Raji (cell line): Measurements from ENCODE around the gene PDK2.
A peak's percentile ranks its signal among the peaks of the same experiment; 100 is the strongest.

Experiments used
- POLR2A ChIP-seq: IDR thresholded peaks from 2 replicates; pipeline ENCODE4 v1.6.1; 2011; ENCODE audit warnings: low read depth, low read length, control low read depth; ENCODE audit not compliant: insufficient read depth

PDK2 gene

GRCh38 chr17:50149417-50150353, 54.5 kb downstream of the PDK2 start:
- peak; percentile 57; the same call in 1 of the 2 replicates for TF ChIP-seq POLR2A

DNA sequence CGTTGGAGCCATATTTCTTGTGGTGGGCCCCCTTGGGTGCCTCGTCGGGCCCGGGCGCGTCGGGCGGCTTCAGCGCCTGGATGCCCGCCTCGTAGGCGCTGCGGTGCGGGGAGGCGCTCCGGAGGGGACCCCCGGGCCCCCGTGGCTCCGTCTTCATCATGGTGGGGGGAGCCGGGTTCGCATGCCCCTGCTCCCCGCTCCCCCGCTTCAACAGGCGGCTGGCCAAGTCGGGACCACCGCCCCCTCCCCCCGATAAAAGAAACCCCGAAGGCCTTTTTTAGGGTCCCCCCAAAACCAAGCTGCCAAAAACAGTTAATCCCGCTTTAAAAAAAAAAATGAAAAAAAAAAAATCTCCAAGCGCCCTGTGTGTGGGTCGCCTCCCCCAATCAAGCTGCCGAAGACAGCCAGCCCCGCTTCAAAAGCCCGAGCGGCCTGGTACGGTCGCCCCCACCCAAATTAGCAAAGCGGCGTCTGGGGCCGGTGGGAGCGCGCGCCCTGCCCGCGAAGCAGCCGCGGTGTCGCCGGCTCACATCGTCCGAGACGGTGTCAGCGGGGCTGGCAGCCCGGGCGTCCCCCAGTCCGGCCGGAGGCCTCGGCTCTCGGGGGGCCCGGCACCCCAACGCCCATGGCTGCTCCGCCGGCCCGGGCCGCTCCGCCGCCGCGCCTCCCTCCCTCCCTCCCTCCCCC, 55.3 kb downstream of the PDK2 start, which contains the start of gene PPP1R9B:
PPP1R9B (minus strand) TSS at position 324 of the 687 bp plus-strand sequence; CDS start at position 160, 164 bp downstream.
- no peak for TF ChIP-seq POLR2A

- peak; percentile 72 for TF ChIP-seq POLR2A
Measured at GRCh38 chr17:50151041-50151936, 56.1 kb downstream of the PDK2 start.

GRCh38 chr17:50151937-50152547, 56.9 kb downstream of the PDK2 start:
- peak; percentile 55 for TF ChIP-seq POLR2A

DNA sequence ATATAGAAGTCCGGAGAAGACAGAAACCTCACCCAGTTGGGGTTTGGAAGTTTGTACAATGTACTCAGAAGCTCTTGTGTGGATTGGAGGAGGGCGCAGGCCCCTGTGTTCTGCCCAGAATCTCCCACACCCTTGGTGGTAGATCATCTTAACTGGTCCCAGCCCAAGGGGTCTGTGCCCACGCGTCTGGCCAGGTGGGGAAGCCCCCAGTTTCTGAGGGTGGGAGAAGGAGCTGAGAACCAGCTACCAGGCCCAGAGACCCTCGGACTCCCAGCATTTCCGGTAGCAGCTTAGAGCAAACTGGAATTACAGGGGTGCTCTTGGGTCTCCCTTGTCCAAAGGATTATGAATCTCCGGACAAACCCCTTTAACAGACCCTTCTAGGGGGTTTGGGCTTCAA, 57.6 kb downstream of the PDK2 start:
- TF ChIP-seq POLR2A = no peak

DNA sequence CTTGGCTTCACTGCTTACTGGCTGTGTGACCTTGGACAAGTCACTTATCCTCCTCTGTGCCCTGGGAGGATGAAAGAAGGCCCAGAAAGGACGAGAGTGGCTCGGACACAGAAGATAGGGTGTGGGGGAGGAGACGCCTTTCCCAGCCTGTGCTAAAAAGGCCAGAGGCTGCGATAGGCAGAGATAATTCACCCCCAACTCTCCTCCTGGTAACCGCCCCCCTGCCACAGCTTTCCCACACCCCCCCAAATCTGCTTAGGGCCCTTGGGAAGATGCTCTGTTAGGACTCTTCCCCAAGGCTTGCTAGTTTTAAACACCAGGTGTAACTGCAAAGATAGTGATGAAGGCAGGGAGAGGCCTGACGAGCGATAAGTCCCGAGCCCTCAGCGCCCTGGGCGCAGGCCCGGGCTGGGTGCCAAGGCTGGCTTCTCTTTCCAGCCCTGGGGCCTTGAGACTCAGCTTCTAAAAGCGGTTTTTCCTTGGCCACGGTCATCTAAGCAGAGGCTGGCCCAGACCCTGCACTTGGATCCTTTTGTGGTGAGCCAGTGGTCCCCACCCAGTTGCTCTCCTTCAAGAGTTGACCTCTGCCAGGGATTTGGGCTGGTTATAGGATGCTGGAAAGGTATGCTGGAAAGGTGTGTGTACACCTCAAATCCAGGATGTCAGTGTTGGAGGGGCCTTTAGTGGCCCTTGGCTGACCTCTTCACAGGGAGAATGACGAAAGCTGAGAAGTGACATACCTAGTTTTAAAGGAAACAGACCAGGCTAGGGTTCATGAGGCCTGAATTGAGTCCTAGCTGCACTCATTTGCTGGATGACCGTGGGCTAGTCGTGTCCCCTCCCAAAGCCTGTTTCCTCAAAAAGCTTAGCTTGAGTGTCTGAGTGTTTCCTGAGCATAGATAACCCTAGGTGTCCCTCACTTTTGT, 58.8 kb downstream of the PDK2 start:
- TF ChIP-seq POLR2A = no peak

GRCh38 chr17:50154604-50155003, 59.5 kb downstream of the PDK2 start:
- TF ChIP-seq POLR2A = no peak

DNA sequence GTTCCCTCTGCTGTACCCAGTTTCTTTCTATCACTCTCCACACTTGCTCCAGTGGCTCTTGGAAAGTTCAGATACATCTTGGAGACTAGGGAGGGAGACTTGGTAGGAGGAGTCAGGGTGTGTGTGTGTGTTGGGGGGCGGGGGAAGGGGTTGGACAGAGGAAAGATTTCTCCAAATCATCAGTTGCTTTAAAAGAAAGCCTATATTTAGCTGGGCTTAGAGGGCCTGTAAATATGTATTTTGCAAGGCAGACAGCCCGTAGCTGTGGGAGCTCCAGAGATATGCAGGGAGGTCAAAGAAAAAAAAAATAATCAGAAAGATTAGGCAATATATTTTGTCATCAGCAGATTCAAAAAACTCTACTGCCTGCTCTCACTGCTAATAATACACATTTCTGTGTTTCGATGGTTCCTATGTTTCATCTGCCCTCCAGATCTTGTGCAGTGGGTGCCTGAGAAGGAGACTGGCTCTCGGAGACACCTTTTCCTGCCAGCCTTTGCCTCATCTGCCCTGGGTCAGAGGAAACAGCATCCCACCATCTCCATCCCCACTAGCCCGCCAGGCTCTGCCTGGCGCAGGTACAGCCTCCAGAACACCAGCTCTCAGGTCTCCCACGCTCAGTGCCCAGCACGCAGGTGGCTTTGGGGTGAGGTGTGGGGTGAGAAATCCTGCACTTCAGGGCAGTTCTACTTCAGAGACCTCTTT, 60.1 kb downstream of the PDK2 start:
- TF ChIP-seq POLR2A = no peak

DNA sequence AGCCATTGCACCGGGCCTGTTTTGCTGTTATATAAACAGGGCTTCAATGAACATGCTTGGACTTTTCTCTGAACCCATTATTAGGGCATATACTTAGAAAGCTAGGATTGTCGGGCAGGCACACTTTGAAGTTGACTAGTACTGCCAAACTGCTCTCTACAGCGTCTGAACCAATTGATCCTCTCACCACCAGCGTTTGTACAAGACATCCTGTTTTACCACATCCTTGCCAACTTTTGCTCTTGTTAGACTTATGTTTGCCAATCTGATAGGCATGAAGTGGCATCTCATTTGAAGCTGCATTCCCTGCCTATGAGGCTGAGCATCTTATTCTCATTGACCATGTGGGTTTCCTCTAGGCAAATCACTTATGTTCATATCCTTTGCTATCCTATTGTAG, 62.7 kb downstream of the PDK2 start:
- no peak for TF ChIP-seq POLR2A

- TF ChIP-seq POLR2A = peak; percentile 93
Measured at GRCh38 chr17:50161023-50161910, 66.1 kb downstream of the PDK2 start.
